ENCODE measurements around the gene LIME1. TPM values are rescaled to one million over a fixed set of nuclear protein-coding genes. Genes with fewer than 3 reads are reported as not detected.

Gene LIME1
- total and polyA plus RNA-seq, 9 of the 15 experiments (the other 6 are each of a cell fraction or from before 2014, with no cell fraction given), result 0.11 to 17.1 (median 2.8) TPM; not detected in 2

DNA sequence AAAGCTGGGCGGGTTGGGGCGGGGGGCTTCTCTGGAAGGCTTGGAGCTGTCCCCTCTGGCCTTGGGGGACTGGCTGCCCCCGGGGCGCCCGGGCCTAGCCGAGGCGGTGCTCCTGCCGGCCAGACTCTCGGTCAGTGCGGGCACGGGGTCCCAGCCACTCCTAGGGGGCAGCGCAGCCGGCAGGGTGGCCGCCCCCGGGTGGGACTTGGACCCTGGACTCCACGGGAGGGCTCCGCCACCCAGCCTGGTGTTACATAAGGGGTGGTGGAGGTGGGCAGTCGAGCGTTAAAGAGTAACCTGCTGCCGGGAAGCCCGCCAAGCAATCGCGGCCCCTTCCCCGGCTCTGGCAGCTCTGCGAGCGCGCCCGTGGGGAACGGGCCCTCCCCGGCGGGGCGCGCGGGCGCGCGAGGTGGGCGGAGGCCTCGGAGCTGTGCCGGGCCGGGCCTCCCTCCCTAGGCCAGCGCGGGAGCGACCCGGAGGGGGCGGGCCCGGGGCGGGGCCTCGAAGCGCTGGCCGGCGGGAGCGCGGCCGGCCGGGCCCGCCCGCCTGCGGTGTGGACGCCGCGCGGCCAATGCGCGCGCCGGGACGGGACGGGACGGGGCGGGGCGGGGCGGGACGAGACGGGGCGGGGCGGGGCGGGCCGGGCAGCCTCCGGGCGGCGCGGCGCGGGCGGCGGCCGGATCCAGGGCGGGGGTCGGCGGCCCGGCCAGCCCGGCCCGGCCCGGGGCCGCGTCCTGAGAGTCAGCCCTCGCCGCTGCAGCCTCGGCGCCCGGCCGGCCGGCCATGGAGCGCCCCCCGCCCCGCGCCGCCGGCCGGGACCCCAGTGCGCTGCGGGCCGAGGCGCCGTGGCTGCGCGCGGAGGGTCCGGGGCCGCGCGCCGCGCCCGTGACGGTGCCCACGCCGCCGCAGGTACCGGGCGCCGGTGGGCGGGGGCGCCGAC is 2.9 kb downstream of the LIME1 start, which contains the start of gene SLC2A4RG (continued):
- no peak for TF ChIP-seq SMARCB1 (IDR thresholded peaks at IDR 0.05; ENCODE audit: insufficient read length, low read depth)
- TF ChIP-seq SAFB (IDR thresholded peaks at IDR 0.05; ENCODE audit: borderline replicate concordance, low read depth, low read length), result peak; percentile 81
- TF ChIP-seq ZEB2 (IDR thresholded peaks at IDR 0.05), result no peak
- TF ChIP-seq ZFX (CRISPR knock-in tag; IDR thresholded peaks at IDR 0.05), result peak; percentile 70
- TF ChIP-seq, protein P1, sequence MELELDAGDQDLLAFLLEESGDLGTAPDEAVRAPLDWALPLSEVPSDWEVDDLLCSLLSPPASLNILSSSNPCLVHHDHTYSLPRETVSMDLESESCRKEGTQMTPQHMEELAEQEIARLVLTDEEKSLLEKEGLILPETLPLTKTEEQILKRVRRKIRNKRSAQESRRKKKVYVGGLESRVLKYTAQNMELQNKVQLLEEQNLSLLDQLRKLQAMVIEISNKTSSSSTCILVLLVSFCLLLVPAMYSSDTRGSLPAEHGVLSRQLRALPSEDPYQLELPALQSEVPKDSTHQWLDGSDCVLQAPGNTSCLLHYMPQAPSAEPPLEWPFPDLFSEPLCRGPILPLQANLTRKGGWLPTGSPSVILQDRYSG (tag; conservative IDR thresholded peaks at IDR 0.05; ENCODE audit: low read depth), result no peak
- no peak for TF ChIP-seq ELF1 (tag; IDR thresholded peaks at IDR 0.05)
- peak; percentile 6; the same call in 1 of the 2 replicates for TF ChIP-seq CREB1 (IDR thresholded peaks at IDR 0.05)
- 0 out of 2 replicates have a peak, but pooled peaks have one; percentile 41 for TF ChIP-seq CREB1 (CRISPR knock-in tag; IDR thresholded peaks at IDR 0.05)
- no peak for TF ChIP-seq TAL1 (IDR thresholded peaks at IDR 0.05)
- no peak for TF ChIP-seq RBM39 (optimal IDR thresholded peaks at IDR 0.05; ENCODE audit: low read depth, low read length)
- no peak for TF ChIP-seq HIVEP1 (CRISPR knock-in tag; IDR thresholded peaks at IDR 0.05)
- TF ChIP-seq, protein P2, sequence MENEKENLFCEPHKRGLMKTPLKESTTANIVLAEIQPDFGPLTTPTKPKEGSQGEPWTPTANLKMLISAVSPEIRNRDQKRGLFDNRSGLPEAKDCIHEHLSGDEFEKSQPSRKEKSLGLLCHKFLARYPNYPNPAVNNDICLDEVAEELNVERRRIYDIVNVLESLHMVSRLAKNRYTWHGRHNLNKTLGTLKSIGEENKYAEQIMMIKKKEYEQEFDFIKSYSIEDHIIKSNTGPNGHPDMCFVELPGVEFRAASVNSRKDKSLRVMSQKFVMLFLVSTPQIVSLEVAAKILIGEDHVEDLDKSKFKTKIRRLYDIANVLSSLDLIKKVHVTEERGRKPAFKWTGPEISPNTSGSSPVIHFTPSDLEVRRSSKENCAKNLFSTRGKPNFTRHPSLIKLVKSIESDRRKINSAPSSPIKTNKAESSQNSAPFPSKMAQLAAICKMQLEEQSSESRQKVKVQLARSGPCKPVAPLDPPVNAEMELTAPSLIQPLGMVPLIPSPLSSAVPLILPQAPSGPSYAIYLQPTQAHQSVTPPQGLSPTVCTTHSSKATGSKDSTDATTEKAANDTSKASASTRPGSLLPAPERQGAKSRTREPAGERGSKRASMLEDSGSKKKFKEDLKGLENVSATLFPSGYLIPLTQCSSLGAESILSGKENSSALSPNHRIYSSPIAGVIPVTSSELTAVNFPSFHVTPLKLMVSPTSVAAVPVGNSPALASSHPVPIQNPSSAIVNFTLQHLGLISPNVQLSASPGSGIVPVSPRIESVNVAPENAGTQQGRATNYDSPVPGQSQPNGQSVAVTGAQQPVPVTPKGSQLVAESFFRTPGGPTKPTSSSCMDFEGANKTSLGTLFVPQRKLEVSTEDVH (IDR thresholded peaks at IDR 0.05; ENCODE audit: low read depth, partially characterized antibody), result no peak
- no peak for TF ChIP-seq ZNF253 (CRISPR knock-in tag; conservative IDR thresholded peaks at IDR 0.05)
- TF ChIP-seq XRCC4 (IDR thresholded peaks at IDR 0.05; ENCODE audit: extremely low read depth, insufficient read depth, insufficient read length), result no peak
- TF ChIP-seq SMAD4 (CRISPR knock-in tag; conservative IDR thresholded peaks at IDR 0.05), result no peak; the same call in 1 of the 2 replicates
- TF ChIP-seq KAT7 (CRISPR knock-in tag; IDR thresholded peaks at IDR 0.05; ENCODE audit: borderline replicate concordance), result 0 out of 2 replicates have a peak, but pooled peaks have one; percentile 38
